ENCODE measurements around the gene SUPT5H. TPM values are rescaled to one million over a fixed set of nuclear protein-coding genes. Genes with fewer than 3 reads are reported as not detected.

The SUPT5H gene
- total and polyA plus RNA-seq, 4 donors = 35.9 to 158 (median 112) TPM

- Histone ChIP-seq H3K9me3 (ENCODE audit: control insufficient read depth, insufficient read depth, low read length) (no peaks in the 10 kb centered on the region), H3K27me3 (ENCODE audit: control insufficient read depth, insufficient read depth, low read length) (peaks cover 20% of the 10 kb centered on the region), H3K4me1 (ENCODE audit: control insufficient read depth, insufficient read depth, low read length) (peaks cover 53% of the 10 kb centered on the region), H3K27ac (ENCODE audit: low read depth, low read length) (peak overlapping the region; percentile 98), H3K4me3 (ENCODE audit: low read depth, low read length) (peak overlapping the region; percentile 91), H3K36me3 (ENCODE audit: control insufficient read depth, insufficient read depth, low read length) (peaks cover 40% of the 10 kb centered on the region)
- peak in 3 of 6 donors; percentile 56 to 90 (median 85) for DNase-seq (ENCODE audit: low read depth in 4 of 6, low spot score in 6 of 6)
- 0% methylated on average over 53 of the region's 54 CpGs for WGBS (ENCODE audit: insufficient coverage)
Observed at GRCh38 chr19:39413272-39413910, 32.0 kb upstream of the SUPT5H start.

GRCh38 chr19:39413911-39414608, 31.3 kb upstream of the SUPT5H start:
- Histone ChIP-seq H3K36me3 (ENCODE audit: control insufficient read depth, insufficient read depth, low read length) (peaks cover 45% of the 10 kb centered on the region), H3K4me1 (ENCODE audit: control insufficient read depth, insufficient read depth, low read length) (peaks cover 49% of the 10 kb centered on the region), H3K4me3 (ENCODE audit: low read depth, low read length) (peak overlapping the region; percentile 91), H3K9me3 (ENCODE audit: control insufficient read depth, insufficient read depth, low read length) (no peaks in the 10 kb centered on the region), H3K27ac (ENCODE audit: low read depth, low read length) (peak overlapping the region; percentile 98), H3K27me3 (ENCODE audit: control insufficient read depth, insufficient read depth, low read length) (peaks cover 13% of the 10 kb centered on the region)
- WGBS (ENCODE audit: insufficient coverage) = 16% methylated on average over 18 of the region's 18 CpGs
- peak in 1 of 6 donors; percentile 65 for DNase-seq (ENCODE audit: low read depth in 4 of 6, low spot score in 6 of 6)

GRCh38 chr19:39415111-39416046, 30.0 kb upstream of the SUPT5H start:
- WGBS (ENCODE audit: insufficient coverage) = 63% methylated on average over 35 of the region's 35 CpGs
- Histone ChIP-seq H3K9me3 (ENCODE audit: control insufficient read depth, insufficient read depth, low read length) (no peaks in the 10 kb centered on the region), H3K4me1 (ENCODE audit: control insufficient read depth, insufficient read depth, low read length) (peaks cover 38% of the 10 kb centered on the region), H3K27ac (ENCODE audit: low read depth, low read length) (no peak overlapping the region), H3K27me3 (ENCODE audit: control insufficient read depth, insufficient read depth, low read length) (peaks cover 4% of the 10 kb centered on the region), H3K36me3 (ENCODE audit: control insufficient read depth, insufficient read depth, low read length) (peaks cover 58% of the 10 kb centered on the region), H3K4me3 (ENCODE audit: low read depth, low read length) (peak overlapping the region; percentile 91)
- DNase-seq (ENCODE audit: low read depth in 4 of 6, low spot score in 6 of 6) = no peak

GRCh38 chr19:39416152-39417120, 28.9 kb upstream of the SUPT5H start:
- H3K4me3 ChIP-seq (ENCODE audit: low read depth, low read length) = no peak overlapping the region
- DNase-seq (ENCODE audit: low read depth in 4 of 6, low spot score in 6 of 6) = no peak
- H3K4me1 ChIP-seq (ENCODE audit: control insufficient read depth, insufficient read depth, low read length) = peaks cover 27% of the 10 kb centered on the region
- H3K27me3 ChIP-seq (ENCODE audit: control insufficient read depth, insufficient read depth, low read length) = no peaks in the 10 kb centered on the region
- WGBS (ENCODE audit: insufficient coverage) = 75% methylated on average over 15 of the region's 27 CpGs
- no peaks in the 10 kb centered on the region for H3K9me3 ChIP-seq (ENCODE audit: control insufficient read depth, insufficient read depth, low read length)
- H3K27ac ChIP-seq (ENCODE audit: low read depth, low read length) = no peak overlapping the region
- peaks cover 69% of the 10 kb centered on the region for H3K36me3 ChIP-seq (ENCODE audit: control insufficient read depth, insufficient read depth, low read length)

GRCh38 chr19:39417463-39418181, 27.8 kb upstream of the SUPT5H start:
- Histone ChIP-seq H3K27me3 (ENCODE audit: control insufficient read depth, insufficient read depth, low read length) (no peaks in the 10 kb centered on the region), H3K4me3 (ENCODE audit: low read depth, low read length) (no peak overlapping the region), H3K9me3 (ENCODE audit: control insufficient read depth, insufficient read depth, low read length) (no peaks in the 10 kb centered on the region), H3K27ac (ENCODE audit: low read depth, low read length) (no peak overlapping the region), H3K36me3 (ENCODE audit: control insufficient read depth, insufficient read depth, low read length) (peaks cover 80% of the 10 kb centered on the region), H3K4me1 (ENCODE audit: control insufficient read depth, insufficient read depth, low read length) (peaks cover 27% of the 10 kb centered on the region)
- 89% methylated on average over 21 of the region's 30 CpGs for WGBS (ENCODE audit: insufficient coverage)
- DNase-seq (ENCODE audit: low read depth in 4 of 6, low spot score in 6 of 6) = no peak

GRCh38 chr19:39419003-39419402, 26.4 kb upstream of the SUPT5H start:
- Histone ChIP-seq H3K9me3 (ENCODE audit: control insufficient read depth, insufficient read depth, low read length) (no peaks in the 10 kb centered on the region), H3K27me3 (ENCODE audit: control insufficient read depth, insufficient read depth, low read length) (no peaks in the 10 kb centered on the region), H3K36me3 (ENCODE audit: control insufficient read depth, insufficient read depth, low read length) (peaks cover 94% of the 10 kb centered on the region), H3K27ac (ENCODE audit: low read depth, low read length) (no peak overlapping the region), H3K4me3 (ENCODE audit: low read depth, low read length) (no peak overlapping the region), H3K4me1 (ENCODE audit: control insufficient read depth, insufficient read depth, low read length) (peaks cover 22% of the 10 kb centered on the region)
- 100% methylated on average over 2 of the region's 9 CpGs for WGBS (ENCODE audit: insufficient coverage)
- DNase-seq (ENCODE audit: low read depth in 4 of 6, low spot score in 6 of 6) = no peak

GRCh38 chr19:39420769-39421168, 24.6 kb upstream of the SUPT5H start:
- 95% methylated on average over 11 of the region's 15 CpGs for WGBS (ENCODE audit: insufficient coverage)
- H3K9me3 ChIP-seq (ENCODE audit: control insufficient read depth, insufficient read depth, low read length) = no peaks in the 10 kb centered on the region

GRCh38 chr19:39422020-39422419, 23.4 kb upstream of the SUPT5H start:
- Histone ChIP-seq H3K27ac (ENCODE audit: low read depth, low read length) (no peak overlapping the region), H3K4me3 (ENCODE audit: low read depth, low read length) (no peak overlapping the region), H3K4me1 (ENCODE audit: control insufficient read depth, insufficient read depth, low read length) (no peaks in the 10 kb centered on the region), H3K27me3 (ENCODE audit: control insufficient read depth, insufficient read depth, low read length) (no peaks in the 10 kb centered on the region), H3K9me3 (ENCODE audit: control insufficient read depth, insufficient read depth, low read length) (no peaks in the 10 kb centered on the region), H3K36me3 (ENCODE audit: control insufficient read depth, insufficient read depth, low read length) (peaks cover 82% of the 10 kb centered on the region)
- DNase-seq (ENCODE audit: low read depth in 4 of 6, low spot score in 6 of 6) = no peak
- WGBS (ENCODE audit: insufficient coverage) = 100% methylated on average over 2 of the region's 5 CpGs

More at GRCh38 chr19:39420769-39421168, 24.6 kb upstream of the SUPT5H start:
- Histone ChIP-seq H3K4me3 (ENCODE audit: low read depth, low read length) (no peak overlapping the region), H3K36me3 (ENCODE audit: control insufficient read depth, insufficient read depth, low read length) (peaks cover 95% of the 10 kb centered on the region), H3K27me3 (ENCODE audit: control insufficient read depth, insufficient read depth, low read length) (no peaks in the 10 kb centered on the region), H3K27ac (ENCODE audit: low read depth, low read length) (no peak overlapping the region), H3K4me1 (ENCODE audit: control insufficient read depth, insufficient read depth, low read length) (peaks cover 5% of the 10 kb centered on the region)
- DNase-seq (ENCODE audit: low read depth in 4 of 6, low spot score in 6 of 6) = no peak

All from spinal cord (tissue), 10 donors.